ENCODE results near the gene A2ML1. TPM values are rescaled to one million over a fixed set of nuclear protein-coding genes. Genes with fewer than 3 reads are reported as not detected.

Gene A2ML1
- total and polyA plus RNA-seq, 2 of the 4 experiments (the other 2 are of a cell fraction): not detected

- H3K4me1 ChIP-seq (ENCODE audit: control insufficient read depth, insufficient read depth, low read length): no peaks in the 10 kb centered on the region
- intact Hi-C loops (cut with micrococcal nuclease): loop anchor here (10.0 kb wide), 1 partner anchor 82 kb away; the partner anchor contains the start of gene A2ML1
- no peak for TF ChIP-seq MAFK (IDR thresholded peaks at IDR 0.05; ENCODE audit: low read depth, low read length)
- TF ChIP-seq MAZ (IDR thresholded peaks at IDR 0.05; ENCODE audit: borderline replicate concordance, low read depth, low read length): no peak
- TF ChIP-seq MXI1 (IDR thresholded peaks at IDR 0.05; ENCODE audit: borderline replicate concordance, low read depth, low read length): no peak
- TF ChIP-seq SMC3 (IDR thresholded peaks at IDR 0.05; ENCODE audit: low read depth, low read length): no peak
- TF ChIP-seq ELK1 (IDR thresholded peaks at IDR 0.05; ENCODE audit: borderline replicate concordance, low read depth, low read length): no peak
- TF ChIP-seq RFX5 (IDR thresholded peaks at IDR 0.05; ENCODE audit: low read depth, low read length): no peak
- TF ChIP-seq USF2 (IDR thresholded peaks at IDR 0.05; ENCODE audit: low read depth, low read length): no peak
- no peak for TF ChIP-seq BHLHE40 (IDR thresholded peaks at IDR 0.05; ENCODE audit: low read depth, low read length)
- TF ChIP-seq RAD21 (IDR thresholded peaks at IDR 0.05; ENCODE audit: low read length): no peak
- no peak for TF ChIP-seq FOS (IDR thresholded peaks at IDR 0.05; ENCODE audit: low read depth, low read length)
- TF ChIP-seq CHD1 (IDR thresholded peaks at IDR 0.05; ENCODE audit: low read depth, low read length): no peak
- no peak for TF ChIP-seq CEBPB (IDR thresholded peaks at IDR 0.05; ENCODE audit: low read depth, low read length)
- TF ChIP-seq RCOR1 (IDR thresholded peaks at IDR 0.05; ENCODE audit: insufficient replicate concordance, low read length): no peak
- TF ChIP-seq CTCF (conservative IDR thresholded peaks at IDR 0.05; ENCODE audit: low read depth, low read length): no peak
Measured at GRCh38 chr12:8906266-8907180, 84.1 kb downstream of the A2ML1 start.

More at GRCh38 chr12:8906266-8907180, 84.1 kb downstream of the A2ML1 start:
- H3K14ac ChIP-seq (replicated peaks; ENCODE audit: low read depth, low read length): no peak overlapping the region
- CTCF ChIA-PET: no interaction called here
- H3K27me3 ChIP-seq (ENCODE audit: control insufficient read depth, insufficient read depth, low read length): peaks cover 2% of the 10 kb centered on the region
- no peak overlapping the region for H2AK9ac ChIP-seq (replicated peaks; ENCODE audit: low read depth, low read length, poor library complexity)
- no peak overlapping the region for H2BK5ac ChIP-seq (ENCODE audit: low read depth, low read length, poor library complexity, severe bottlenecking)
- no peak overlapping the region for H4K91ac ChIP-seq (ENCODE audit: insufficient read depth, low read depth, low read length)
- DNase-seq: no peak
- no peak overlapping the region for H4K8ac ChIP-seq (ENCODE audit: low read depth in 2 of 2, low read length in 2 of 2)
- dilution Hi-C loops (cut with HindIII; ENCODE audit: low sequenced_read_pairs, unreplicated experiment) (no loop called here), in situ Hi-C loops (cut with MboI; ENCODE audit: low sequenced_read_pairs) (no loop called here)
- no peak overlapping the region for H3K4ac ChIP-seq (ENCODE audit: low read depth, low read length)
- no TSS peak for BruUV-seq (replicated peaks)
- no peak overlapping the region for H3K18ac ChIP-seq (ENCODE audit: low read depth, low read length)
- no peak overlapping the region for H3K56ac ChIP-seq (ENCODE audit: extremely low read depth, insufficient read depth, low read length)
- H3K36me3 ChIP-seq (ENCODE audit: control insufficient read depth, insufficient read depth, low read length): no peaks in the 10 kb centered on the region
- no peak overlapping the region for H2AK5ac ChIP-seq (ENCODE audit: low read depth, low read length)
- H2BK120ac ChIP-seq (ENCODE audit: low read depth, low read length): no peak overlapping the region
- H4K20me1 ChIP-seq (ENCODE audit: insufficient read depth, low read length): no peaks in the 10 kb centered on the region
- H2BK20ac ChIP-seq (ENCODE audit: low read depth, low read length): no peak overlapping the region
- H3K79me1 ChIP-seq (ENCODE audit: low read depth in 1 of 2, low read length in 2 of 2): no peaks in the 10 kb centered on the region
- H3K9me3 ChIP-seq (ENCODE audit: control insufficient read depth, insufficient read depth, low read length): no peaks in the 10 kb centered on the region
- H3K4me3 ChIP-seq (ENCODE audit: insufficient read depth, low read depth, low read length): no peak overlapping the region
- no peak for ATAC-seq (ENCODE audit: low read depth)
- H3K9ac ChIP-seq (ENCODE audit: low read depth, low read length): no peak overlapping the region
- no peak overlapping the region for H3K23ac ChIP-seq (ENCODE audit: low read depth, low read length)
- no peak overlapping the region for H2AFZ ChIP-seq (replicated peaks; ENCODE audit: low read length, poor library complexity)
- POLR2A ChIA-PET (ENCODE audit: unreplicated experiment): no interaction called here
- H4K5ac ChIP-seq (ENCODE audit: low read depth, low read length): no peak overlapping the region
- WGBS, 2 experiments (ENCODE audit: extremely low coverage in 2 of 2, insufficient read length in 1 of 2): 70% methylated on average over 2 of the region's 16 CpGs; no CpG with 5 or more reads in 1 of the 2 experiments
- no peaks in the 10 kb centered on the region for H3K9me1 ChIP-seq (ENCODE audit: insufficient read depth, low read length)
- H3K4me2 ChIP-seq (ENCODE audit: low read depth, low read length): no peak overlapping the region
- H3K27ac ChIP-seq (ENCODE audit: insufficient read depth, low read length): no peak overlapping the region
- no peak overlapping the region for H2BK15ac ChIP-seq (ENCODE audit: low read depth, low read length)
